ENCODE measurements around the gene CCR6.

Gene CCR6

GRCh38 chr6:167113047-167113754 is 9.7 kb upstream of the CCR6 start:
- TF ChIP-seq CTCF (IDR thresholded peaks at IDR 0.05; ENCODE audit: low read depth, low read length): no peak
- no peak for DNase-seq (ENCODE audit: low read depth, low spot score)
- no peak overlapping the region for H3K4me3 ChIP-seq (ENCODE audit: low read depth, low read length)
- in situ Hi-C loops (cut with HindIII; ENCODE audit: low sequenced_read_pairs): no loop called here

- in situ Hi-C loops (cut with HindIII; ENCODE audit: low sequenced_read_pairs): no loop called here
- no peak overlapping the region for H3K4me3 ChIP-seq (ENCODE audit: low read depth, low read length)
- no peak for TF ChIP-seq CTCF (IDR thresholded peaks at IDR 0.05; ENCODE audit: low read depth, low read length)
- no peak for DNase-seq (ENCODE audit: low read depth, low spot score)
Measured at GRCh38 chr6:167113935-167114910, 8.7 kb upstream of the CCR6 start.

- no peak for TF ChIP-seq CTCF (IDR thresholded peaks at IDR 0.05; ENCODE audit: low read depth, low read length)
- in situ Hi-C loops (cut with HindIII; ENCODE audit: low sequenced_read_pairs): no loop called here
- H3K4me3 ChIP-seq (ENCODE audit: low read depth, low read length): no peak overlapping the region
- no peak for DNase-seq (ENCODE audit: low read depth, low spot score)
Measured at GRCh38 chr6:167115054-167115453, 7.8 kb upstream of the CCR6 start.

GRCh38 chr6:167116109-167116837 is 6.6 kb upstream of the CCR6 start:
- no peak for TF ChIP-seq CTCF (IDR thresholded peaks at IDR 0.05; ENCODE audit: low read depth, low read length)
- in situ Hi-C loops (cut with HindIII; ENCODE audit: low sequenced_read_pairs): no loop called here
- no peak overlapping the region for H3K4me3 ChIP-seq (ENCODE audit: low read depth, low read length)
- DNase-seq (ENCODE audit: low read depth, low spot score): no peak

- no peak for DNase-seq (ENCODE audit: low read depth, low spot score)
- in situ Hi-C loops (cut with HindIII; ENCODE audit: low sequenced_read_pairs): no loop called here
- TF ChIP-seq CTCF (IDR thresholded peaks at IDR 0.05; ENCODE audit: low read depth, low read length): no peak
- H3K4me3 ChIP-seq (ENCODE audit: low read depth, low read length): no peak overlapping the region
Measured at GRCh38 chr6:167116838-167117228, 6.1 kb upstream of the CCR6 start.

- in situ Hi-C loops (cut with HindIII; ENCODE audit: low sequenced_read_pairs): no loop called here
- DNase-seq (ENCODE audit: low read depth, low spot score): no peak
- TF ChIP-seq CTCF (IDR thresholded peaks at IDR 0.05; ENCODE audit: low read depth, low read length): no peak
- H3K4me3 ChIP-seq (ENCODE audit: low read depth, low read length): no peak overlapping the region
Measured at GRCh38 chr6:167118006-167118405, 4.9 kb upstream of the CCR6 start.

Data from astrocyte of the spinal cord (primary cell).